ENCODE measurements around the gene TBC1D8B. TPM values are rescaled to one million over a fixed set of nuclear protein-coding genes. Genes with fewer than 3 reads are reported as not detected.

TBC1D8B gene
- total and polyA plus RNA-seq, 2 of the 13 experiments (the other 11 are each of a cell fraction or from before 2014, with no cell fraction given): 6.2 to 7.2 TPM

- in situ Hi-C loops (cut with HindIII; ENCODE audit: extremely low pct_ligation_motif_present, low pct_unique_long_range_greater_than_20kb) (no loop called here), intact Hi-C loops (cut with micrococcal nuclease; ENCODE audit: unreplicated experiment) (no loop called here)
- no peaks in the 10 kb centered on the region for H3K79me2 ChIP-seq (ENCODE audit: insufficient read depth, low read length)
- no peak overlapping the region for H3K4me2 ChIP-seq (ENCODE audit: low read depth, low read length)
- no peak overlapping the region for H3K4me3 ChIP-seq (replicated peaks in 1 of 3; ENCODE audit: insufficient read depth in 1 of 3, low read depth in 2 of 3, low read length in 3 of 3)
- FAIRE-seq: no peak
- DNase-seq (ENCODE audit: low spot score): no peak
- BruUV-seq (replicated peaks): no TSS peak
- ChIA-PET CTCF (ENCODE audit: low intra/inter-chr PET ratio, low total read pairs) (interaction anchor here (1.9 to 2.4 kb wide), 2 partner anchors 55 to 60 kb away, joined by 9 to 15 read pairs; no protein-coding TSS in a partner anchor), POLR2A (interaction anchor here (1.7 to 5.1 kb wide), 3 partner anchors 33 to 61 kb away, joined by 7 to 76 read pairs (median 11); no protein-coding TSS in a partner anchor)
- H3K9me3 ChIP-seq (ENCODE audit: low read length): no peaks in the 10 kb centered on the region
- H3K36me3 ChIP-seq (replicated peaks in 1 of 2; ENCODE audit: control insufficient read depth in 1 of 2, insufficient read depth in 2 of 2, low read length in 2 of 2): no peaks in the 10 kb centered on the region
- TF ChIP-seq ZNF317 (CRISPR knock-in tag; IDR thresholded peaks at IDR 0.05) (no peak), ZNF720 (CRISPR knock-in tag; IDR thresholded peaks at IDR 0.05) (no peak), CTCF (CRISPR knock-in tag; IDR thresholded peaks at IDR 0.05) (no peak), ZNF460 (CRISPR knock-in tag; IDR thresholded peaks at IDR 0.05; ENCODE audit: borderline replicate concordance) (no peak), DMAP1 (CRISPR knock-in tag; IDR thresholded peaks at IDR 0.05) (no peak), ZNF281 (CRISPR knock-in tag; IDR thresholded peaks at IDR 0.05; ENCODE audit: borderline replicate concordance) (no peak), HOMEZ (CRISPR knock-in tag; IDR thresholded peaks at IDR 0.05; ENCODE audit: low read depth) (no peak), PHB2 (IDR thresholded peaks at IDR 0.05; ENCODE audit: partially characterized antibody) (no peak), TBX3 (IDR thresholded peaks at IDR 0.05; ENCODE audit: borderline replicate concordance) (no peak), ZNF644 (CRISPR knock-in tag; IDR thresholded peaks at IDR 0.05; ENCODE audit: low read depth) (no peak), KLF12 (CRISPR knock-in tag; IDR thresholded peaks at IDR 0.05; ENCODE audit: borderline replicate concordance) (no peak), ZNF550 (CRISPR knock-in tag; IDR thresholded peaks at IDR 0.05; ENCODE audit: borderline replicate concordance) (no peak), ZNF124 (CRISPR knock-in tag; IDR thresholded peaks at IDR 0.05) (no peak), BATF2 (CRISPR knock-in tag; IDR thresholded peaks at IDR 0.05) (no peak), PTBP1 (IDR thresholded peaks at IDR 0.05; ENCODE audit: low read depth, low read length, poor library complexity, severe bottlenecking) (no peak), NFIB (CRISPR knock-in tag; IDR thresholded peaks at IDR 0.05; ENCODE audit: borderline replicate concordance) (no peak), HCFC1 (IDR thresholded peaks at IDR 0.05; ENCODE audit: low read depth, low read length) (no peak)
- H4K20me1 ChIP-seq (ENCODE audit: insufficient read depth, low read length): no peaks in the 10 kb centered on the region
- H2AFZ ChIP-seq (ENCODE audit: low read length): no peak overlapping the region
- WGBS (ENCODE audit: low lambda C conversion rate): 54% methylated on average over 2 of the region's 2 CpGs
- no peaks in the 10 kb centered on the region for H3K27me3 ChIP-seq (ENCODE audit: control insufficient read depth in 1 of 2, insufficient read depth in 2 of 2, low read length in 2 of 2)
- H3K27ac ChIP-seq (ENCODE audit: extremely low read length, insufficient read depth, low read length): no peak overlapping the region
- H3K9ac ChIP-seq (ENCODE audit: insufficient read depth, low read depth, low read length): no peak overlapping the region
- no peak for ATAC-seq
- peaks cover 78% of the 10 kb centered on the region for H3K4me1 ChIP-seq (ENCODE audit: insufficient read depth, low read length)
These were observed 96.8 kb downstream of the TBC1D8B start for GRCh38 chrX:106899276-106899675.

Measured in HepG2 (cell line).